Posterior vena cava (tissue), 2 donors: ENCODE measurements around the gene IL22RA1. TPM values are rescaled to one million over a fixed set of nuclear protein-coding genes. Genes with fewer than 3 reads are reported as not detected.
A peak's percentile ranks its signal among the peaks of the same experiment; 100 is the strongest.

Experiments
- DNase-seq: peaks from one replicate; pipeline ENCODE4 v3.0.0-alpha.2; 2020; ENCODE audit warnings: low spot score
- intact Hi-C, 2 donors: fragments of 100-400 bp; cut with DNase I; formaldehyde crosslinking; loops; one replicate each; pipeline versions ENCODE4 v1.14.1 to v1.14.2; 2022 to 2023
- long read RNA-seq, 2 donors: library from polyadenylated mRNA; unstranded; transcript quantifications; one replicate each; pipeline ENCODE4 v2.0.0, GENCODE V29; 2020 to 2021
- total RNA-seq, 2 donors: library from RNA; stranded (reverse); fragmentation: NEBNext Ultra II Directional; extraction: Animal tissue kit (Norgen Biotek cat#: 25700); gene quantifications; one replicate each; pipeline ENCODE4 v1.2.1, GENCODE V29; 2021
- donor health status: DM: yes; HTN: yes; CAD: no.
- donor health status: DM: yes; HTN: yes; CAD: no.

Gene IL22RA1, protein sequence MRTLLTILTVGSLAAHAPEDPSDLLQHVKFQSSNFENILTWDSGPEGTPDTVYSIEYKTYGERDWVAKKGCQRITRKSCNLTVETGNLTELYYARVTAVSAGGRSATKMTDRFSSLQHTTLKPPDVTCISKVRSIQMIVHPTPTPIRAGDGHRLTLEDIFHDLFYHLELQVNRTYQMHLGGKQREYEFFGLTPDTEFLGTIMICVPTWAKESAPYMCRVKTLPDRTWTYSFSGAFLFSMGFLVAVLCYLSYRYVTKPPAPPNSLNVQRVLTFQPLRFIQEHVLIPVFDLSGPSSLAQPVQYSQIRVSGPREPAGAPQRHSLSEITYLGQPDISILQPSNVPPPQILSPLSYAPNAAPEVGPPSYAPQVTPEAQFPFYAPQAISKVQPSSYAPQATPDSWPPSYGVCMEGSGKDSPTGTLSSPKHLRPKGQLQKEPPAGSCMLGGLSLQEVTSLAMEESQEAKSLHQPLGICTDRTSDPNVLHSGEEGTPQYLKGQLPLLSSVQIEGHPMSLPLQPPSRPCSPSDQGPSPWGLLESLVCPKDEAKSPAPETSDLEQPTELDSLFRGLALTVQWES
- under 1 TPM in 1 of 2 donors, not detected in 1; 0.10 TPM for total RNA-seq
- long read RNA-seq, donor 1, partial matches to known transcripts: 0 of 1 reads
- long read RNA-seq, donor 1, other reads (novel, unspliced or antisense): 0 of 1 reads
- long read RNA-seq, donor 2: 0 reads

DNA sequence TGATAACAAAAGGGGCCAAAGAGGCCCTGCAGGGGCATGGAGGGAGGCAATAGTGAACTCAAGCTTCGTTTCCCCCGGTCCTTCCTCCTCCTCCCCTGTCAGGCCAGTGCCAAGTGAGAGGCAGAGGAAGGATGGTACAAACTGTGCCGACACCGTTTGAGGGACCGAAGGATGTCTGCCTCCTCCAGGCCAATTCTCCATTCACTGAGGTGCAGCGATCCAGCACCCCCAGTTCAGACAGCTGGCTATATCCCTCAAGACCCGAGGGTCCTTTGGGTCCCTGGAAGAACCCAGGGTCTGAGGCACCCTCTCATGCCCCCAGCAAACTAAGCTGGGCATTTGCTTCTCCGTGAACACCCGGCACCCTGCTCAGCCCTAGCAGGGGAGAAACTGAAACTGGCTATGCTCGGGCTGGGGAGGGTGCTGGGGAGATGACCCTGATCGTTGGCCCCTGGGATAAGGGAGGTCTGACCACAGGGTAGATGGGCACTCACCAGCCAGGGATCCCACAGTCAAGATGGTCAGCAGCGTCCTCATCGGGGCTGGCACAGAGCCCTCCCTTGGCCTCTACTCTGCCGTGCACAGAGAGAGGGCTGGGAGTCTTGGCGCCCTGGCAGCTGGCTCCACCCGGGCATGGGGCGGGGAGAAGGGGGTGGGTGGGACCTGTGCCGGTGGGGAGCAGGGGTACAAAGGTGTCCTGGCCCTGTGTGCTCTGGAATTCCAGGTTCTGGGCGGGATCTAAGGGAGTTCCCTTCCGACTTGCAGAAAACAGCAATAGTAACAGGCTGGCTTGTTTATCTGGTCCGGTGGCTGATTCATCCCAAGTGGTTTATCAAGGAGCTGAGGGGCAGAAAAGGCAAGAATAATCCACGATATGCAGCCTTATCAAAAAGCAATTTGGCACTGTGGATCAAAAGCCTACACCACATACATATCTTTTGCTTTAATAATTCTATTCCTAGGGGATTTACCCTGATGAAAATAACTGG, at the start of gene IL22RA1:
IL22RA1 (minus strand) TSS at position 595 of the 989 bp plus-strand sequence; CDS start at position 537, 58 bp downstream.
- peak; percentile 75 for DNase-seq
- intact Hi-C loops: no loop called here

DNA sequence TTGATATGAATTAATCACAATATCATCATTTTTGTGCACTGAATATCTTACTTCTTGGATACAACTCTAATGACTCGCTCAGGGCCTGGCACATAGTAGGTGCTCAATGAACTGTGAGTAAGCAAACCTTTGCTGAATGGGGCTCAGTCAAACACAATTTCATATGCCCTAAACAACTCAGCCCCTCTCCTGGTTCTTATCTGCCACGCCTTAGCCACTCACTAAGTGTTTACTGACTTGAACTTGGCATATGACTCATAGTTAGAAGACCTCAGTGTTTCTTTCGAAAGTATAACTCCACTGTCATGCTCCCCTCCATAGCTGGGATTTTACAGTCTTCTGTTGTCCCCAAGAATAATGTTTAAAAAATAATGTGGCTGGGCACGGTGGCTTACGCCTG, 48.9 kb upstream of the IL22RA1 start:
- intact Hi-C loops: no loop called here
- no peak for DNase-seq

DNA sequence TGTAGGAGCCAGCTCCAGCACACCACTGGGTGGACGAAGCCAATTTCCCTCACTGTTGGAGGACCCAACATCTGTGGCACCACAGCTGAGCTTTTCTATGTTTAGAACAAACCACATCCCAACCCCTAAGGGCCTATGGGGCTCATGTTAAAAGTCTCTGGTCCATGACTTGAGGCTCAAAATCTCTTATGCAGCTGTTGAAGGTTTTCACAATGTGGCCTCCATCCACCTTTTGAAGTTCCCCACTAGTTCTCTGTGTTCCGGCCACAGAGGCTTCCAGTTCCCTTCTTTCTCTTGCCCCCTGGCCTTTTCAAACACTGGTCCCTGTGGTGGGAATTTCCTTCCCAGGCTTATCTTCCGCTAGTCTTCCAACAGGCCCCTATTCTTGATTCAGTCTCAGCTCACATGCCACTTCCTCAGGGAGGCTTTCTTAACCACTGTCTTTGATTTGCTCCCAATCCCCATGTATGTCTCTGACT, 48.1 kb upstream of the IL22RA1 start:
- no peak for DNase-seq
- intact Hi-C loops: no loop called here

DNA sequence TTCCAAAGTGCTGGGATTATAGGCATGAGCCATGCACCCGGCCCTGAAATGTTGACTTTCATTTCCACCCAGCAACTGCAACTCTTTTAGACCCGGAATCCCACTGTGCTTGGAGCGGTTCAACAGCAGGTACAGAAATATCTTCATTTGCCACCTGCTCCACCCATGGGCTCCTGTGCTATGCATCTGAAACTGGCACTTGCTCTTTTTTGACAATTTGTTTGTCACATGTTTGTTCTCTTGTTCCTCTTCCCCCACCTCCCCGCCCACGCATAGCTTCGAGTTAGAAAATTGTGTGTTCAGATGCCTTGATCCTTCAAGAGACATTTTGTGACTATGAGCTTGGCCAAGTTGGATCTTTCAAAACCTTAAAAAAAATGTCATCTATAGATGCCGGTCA, 46.6 kb upstream of the IL22RA1 start:
- no peak for DNase-seq
- intact Hi-C loops: loop anchor here in 1 of 2 donors (10.0 kb wide), 1 partner anchor 115 kb away; no protein-coding TSS in a partner anchor

DNA sequence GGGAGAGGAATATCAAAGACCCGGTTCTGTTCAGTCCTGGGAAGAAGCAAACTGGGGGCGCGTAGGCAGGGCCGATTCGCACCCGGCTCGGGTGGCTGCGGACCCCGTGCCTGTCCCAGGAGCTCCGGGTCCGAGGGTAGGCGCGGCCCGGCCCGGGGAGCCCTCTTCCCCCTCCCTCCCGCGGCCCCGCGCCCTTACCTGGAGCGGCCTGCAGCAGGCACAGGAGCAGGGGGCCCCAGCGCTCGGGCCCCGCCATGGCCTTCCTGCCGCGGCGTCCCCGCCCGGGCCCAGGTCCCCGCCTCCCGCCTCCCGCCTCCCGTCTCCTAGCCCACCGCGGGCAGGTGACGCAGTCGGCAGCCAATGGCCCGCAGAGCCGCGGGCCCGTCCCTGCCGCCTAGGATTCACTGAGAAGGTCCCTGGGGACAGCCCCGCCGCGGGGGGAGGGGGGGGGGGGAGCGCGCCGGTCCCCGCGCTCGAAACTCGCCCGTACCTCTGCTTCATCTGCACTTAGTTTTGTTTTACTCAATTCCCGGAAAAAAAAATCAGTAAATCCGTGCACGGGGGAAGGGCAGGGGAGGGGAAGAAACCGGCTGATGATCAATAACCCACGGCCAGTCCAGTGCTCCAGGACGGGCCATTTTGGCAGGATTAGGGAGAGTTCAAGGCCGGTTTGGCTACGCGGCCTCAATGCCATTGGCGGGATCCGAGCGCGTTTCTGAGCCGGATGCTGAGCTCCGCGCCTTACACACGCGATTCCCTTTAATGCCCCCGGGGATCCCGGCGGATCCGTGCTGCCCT, 44.3 kb upstream of the IL22RA1 start, which contains the start of gene IFNLR1:
IFNLR1 (minus strand) TSS at position 297 of the 798 bp plus-strand sequence; CDS start at position 256, 41 bp downstream.
- intact Hi-C loops: loop anchor here in 1 of 2 donors (10.0 kb wide), 1 partner anchor 112 kb away; no protein-coding TSS in a partner anchor
- DNase-seq: no peak

DNA sequence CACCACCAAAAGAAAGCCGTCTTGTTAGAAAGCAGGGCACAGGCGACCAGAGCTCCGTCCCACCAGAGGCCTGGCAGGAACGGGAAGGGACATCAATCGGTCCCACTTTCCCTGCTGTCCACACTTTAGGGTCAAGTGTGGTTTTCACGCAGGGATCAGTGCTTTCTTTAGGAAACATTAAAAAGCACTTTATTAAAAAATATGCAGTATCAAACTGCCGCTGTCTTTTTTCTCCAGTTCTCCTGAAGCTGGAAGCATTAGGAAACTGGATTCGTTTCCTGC, 43.7 kb upstream of the IL22RA1 start:
- intact Hi-C loops: loop anchor here in 1 of 2 donors (10.0 kb wide), 1 partner anchor 112 kb away; no protein-coding TSS in a partner anchor

DNA sequence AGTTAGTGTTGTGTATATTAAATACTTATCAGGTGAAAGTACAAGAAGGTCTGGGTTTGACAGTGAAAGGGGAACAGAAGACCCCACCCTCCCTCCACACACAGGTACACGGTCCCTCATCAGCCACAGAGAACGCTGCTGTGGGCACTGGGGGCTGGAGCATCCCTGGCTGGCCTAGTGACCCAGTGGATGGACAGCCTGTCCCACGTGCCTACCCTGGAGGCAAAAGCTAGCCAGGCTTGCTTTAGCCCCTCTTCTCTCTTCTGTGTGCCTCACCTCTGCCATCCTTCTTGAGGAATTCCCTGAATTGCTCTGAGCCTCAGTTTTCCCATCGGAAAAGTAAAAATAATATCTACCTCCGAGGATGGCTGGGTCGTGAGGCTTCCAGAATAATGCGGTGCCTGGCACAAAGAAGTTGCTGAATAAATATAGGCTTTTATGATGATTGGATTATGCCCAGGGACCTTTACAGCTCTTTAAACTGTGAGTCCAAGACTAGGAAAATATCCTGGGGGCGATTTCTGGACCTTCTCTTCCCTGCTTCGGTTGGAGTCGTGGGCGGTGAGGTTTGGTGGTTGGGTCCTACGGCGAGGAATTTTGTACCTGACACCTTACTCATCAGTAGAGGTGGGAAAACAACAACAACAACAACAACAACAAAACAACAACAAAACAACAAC, 43.2 kb upstream of the IL22RA1 start:
- no peak for DNase-seq
- intact Hi-C loops: loop anchor here in 1 of 2 donors (10.0 kb wide), 1 partner anchor 111 kb away; no protein-coding TSS in a partner anchor

More for the DNA sequence above, 43.7 kb upstream of the IL22RA1 start:
- DNase-seq: no peak

DNA sequence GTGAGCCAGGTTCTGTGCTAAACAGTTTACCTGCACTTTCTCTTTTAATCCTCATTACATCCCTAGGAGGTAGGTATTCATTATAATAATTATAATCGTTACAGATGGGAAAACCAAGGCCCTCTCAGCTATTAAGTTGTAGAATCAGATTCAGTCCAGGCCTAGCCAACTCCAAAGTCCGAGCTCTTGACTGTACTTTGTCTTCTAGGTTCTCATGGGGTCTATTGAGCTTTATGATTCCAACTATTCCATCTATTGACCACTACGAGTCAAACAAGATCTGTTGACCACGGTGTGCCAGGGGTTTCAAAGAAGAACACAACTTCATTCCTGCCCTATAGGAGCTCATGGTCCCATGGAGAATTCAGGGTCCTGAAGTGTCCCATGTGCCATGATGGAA, 42.1 kb upstream of the IL22RA1 start:
- DNase-seq: no peak
- intact Hi-C loops: loop anchor here in 1 of 2 donors (10.0 kb wide), 1 partner anchor 110 kb away; no protein-coding TSS in a partner anchor

DNA sequence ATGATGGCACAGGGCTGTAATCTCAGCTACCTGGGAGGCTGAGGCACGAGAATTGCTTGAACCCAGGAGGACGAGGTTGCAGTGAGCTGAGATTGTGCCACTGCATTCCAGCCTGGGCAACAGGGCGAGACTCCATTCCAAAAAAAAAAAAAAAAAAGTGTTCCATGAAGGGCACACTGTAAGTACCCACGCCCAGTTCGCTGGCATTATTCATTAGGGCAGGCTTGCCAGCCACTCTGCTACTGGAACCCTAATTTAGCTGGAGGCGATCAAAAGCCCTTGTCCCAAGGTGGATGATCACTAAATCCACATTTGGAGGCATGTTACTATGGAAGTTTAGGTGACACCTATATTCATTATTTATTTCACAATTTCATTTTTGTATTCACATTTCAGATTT, 39.1 kb upstream of the IL22RA1 start:
- DNase-seq: no peak
- intact Hi-C loops: loop anchor here in 1 of 2 donors (10.0 kb wide), 1 partner anchor 107 kb away; no protein-coding TSS in a partner anchor

DNA sequence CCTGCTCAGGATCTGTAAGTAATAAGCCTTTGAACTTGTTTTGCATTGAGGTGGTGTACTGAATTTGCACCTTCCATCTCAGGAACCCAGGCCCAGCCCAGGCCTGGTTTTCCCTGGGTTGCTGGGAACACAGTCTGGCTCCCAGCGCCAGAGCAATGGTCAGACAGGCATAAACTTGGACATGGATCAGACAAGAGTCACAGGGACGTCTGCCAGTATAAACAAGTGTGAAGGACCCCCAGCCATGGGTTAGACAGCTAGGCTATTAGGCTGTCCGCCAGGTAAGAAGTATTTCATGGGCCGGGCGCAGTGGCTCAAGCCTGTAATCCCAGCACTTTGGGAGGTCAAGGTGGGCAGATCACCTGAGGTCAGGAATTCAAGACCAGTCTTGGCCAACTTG, 38.7 kb upstream of the IL22RA1 start:
- no peak for DNase-seq
- intact Hi-C loops: loop anchor here in 1 of 2 donors (10.0 kb wide), 1 partner anchor 107 kb away; no protein-coding TSS in a partner anchor

DNA sequence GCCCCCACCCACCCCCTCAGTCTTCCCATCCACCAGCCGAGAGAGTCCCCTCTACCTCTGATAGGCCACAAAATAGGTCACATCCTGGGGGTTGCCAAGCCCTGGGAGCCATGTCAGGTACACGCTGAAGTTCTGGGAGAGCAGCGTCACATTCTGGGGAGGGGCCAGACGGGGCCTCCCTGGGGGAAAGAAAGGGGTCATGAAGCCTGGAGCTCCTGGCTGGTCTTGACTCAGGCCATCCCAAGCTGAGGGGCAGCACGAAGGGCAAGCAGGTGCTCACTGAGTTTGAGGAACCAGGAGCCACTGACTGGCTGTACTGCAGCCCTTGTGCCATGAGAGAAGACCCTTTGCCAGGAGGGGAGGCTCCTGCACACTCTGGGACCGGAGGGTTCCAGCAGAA, 37.7 kb upstream of the IL22RA1 start:
- no peak for DNase-seq
- intact Hi-C loops: loop anchor here in 1 of 2 donors (10.0 kb wide), 1 partner anchor 106 kb away; no protein-coding TSS in a partner anchor

DNA sequence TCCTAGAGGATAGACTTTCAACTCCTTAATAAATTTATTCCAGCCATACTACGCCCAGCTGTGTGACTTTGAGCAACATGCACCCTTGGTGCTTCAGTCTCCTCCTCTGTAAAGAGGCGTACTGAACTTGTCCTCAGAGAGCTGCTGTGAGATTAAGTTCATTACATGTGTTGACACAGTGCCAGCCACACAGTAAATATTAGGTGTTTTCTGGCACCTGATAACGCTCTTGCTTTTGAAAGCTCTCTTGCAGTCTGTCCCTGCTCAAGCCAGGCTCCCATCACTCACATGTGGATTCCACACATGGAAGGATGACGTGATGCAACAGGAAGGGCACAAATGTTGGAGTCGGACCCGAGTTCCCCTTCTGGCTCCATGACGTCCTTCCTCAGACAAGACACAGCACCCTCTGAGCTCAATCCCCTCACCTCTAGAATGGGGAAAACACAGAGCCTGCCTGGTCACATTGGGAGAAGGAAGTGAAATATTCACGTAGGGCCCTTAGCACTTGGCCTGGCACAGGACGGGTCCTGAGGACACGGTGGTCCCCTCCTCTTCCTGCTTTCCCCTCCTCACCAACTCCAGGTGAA, 36.4 kb upstream of the IL22RA1 start:
- intact Hi-C loops: no loop called here
- DNase-seq: no peak

DNA sequence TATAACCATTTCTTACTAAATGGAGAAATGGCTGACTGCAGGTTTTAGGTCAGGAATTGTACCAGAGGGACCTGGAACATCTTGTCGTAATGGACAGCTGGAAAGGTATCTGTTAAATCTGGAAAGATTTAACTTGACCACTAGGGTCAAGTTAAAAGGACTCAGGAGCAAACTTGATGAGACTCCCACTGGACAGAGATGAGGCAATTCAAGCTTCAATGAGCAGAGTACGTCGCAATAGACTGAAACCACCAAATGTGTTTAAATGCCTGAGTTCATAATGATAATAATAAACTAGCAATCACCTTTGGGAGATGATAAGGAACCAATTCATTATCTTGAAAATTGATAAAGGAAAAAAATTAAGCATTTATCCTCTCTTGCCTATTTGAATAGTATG, 35.5 kb upstream of the IL22RA1 start:
- intact Hi-C loops: no loop called here
- no peak for DNase-seq

DNA sequence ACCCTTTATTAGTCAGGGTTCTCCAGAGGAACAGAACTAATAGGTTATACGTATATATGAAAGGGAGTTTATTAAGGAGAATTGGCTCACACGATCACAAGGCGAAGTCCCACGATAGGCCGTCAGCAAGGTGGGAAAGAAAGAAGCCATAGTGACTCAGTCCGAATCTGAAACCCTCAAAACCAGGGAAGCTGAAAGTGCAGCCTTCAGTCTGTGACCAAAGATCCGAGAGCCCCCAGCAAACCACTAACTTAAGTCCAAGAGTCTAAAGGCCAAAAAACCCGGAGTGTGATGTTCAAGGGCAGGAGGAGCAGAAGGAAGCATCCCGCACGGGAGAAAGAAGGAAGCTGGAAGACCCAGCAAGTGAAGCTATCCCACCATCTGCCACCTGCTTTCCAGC, 34.2 kb upstream of the IL22RA1 start:
- DNase-seq: no peak
- intact Hi-C loops: no loop called here

DNA sequence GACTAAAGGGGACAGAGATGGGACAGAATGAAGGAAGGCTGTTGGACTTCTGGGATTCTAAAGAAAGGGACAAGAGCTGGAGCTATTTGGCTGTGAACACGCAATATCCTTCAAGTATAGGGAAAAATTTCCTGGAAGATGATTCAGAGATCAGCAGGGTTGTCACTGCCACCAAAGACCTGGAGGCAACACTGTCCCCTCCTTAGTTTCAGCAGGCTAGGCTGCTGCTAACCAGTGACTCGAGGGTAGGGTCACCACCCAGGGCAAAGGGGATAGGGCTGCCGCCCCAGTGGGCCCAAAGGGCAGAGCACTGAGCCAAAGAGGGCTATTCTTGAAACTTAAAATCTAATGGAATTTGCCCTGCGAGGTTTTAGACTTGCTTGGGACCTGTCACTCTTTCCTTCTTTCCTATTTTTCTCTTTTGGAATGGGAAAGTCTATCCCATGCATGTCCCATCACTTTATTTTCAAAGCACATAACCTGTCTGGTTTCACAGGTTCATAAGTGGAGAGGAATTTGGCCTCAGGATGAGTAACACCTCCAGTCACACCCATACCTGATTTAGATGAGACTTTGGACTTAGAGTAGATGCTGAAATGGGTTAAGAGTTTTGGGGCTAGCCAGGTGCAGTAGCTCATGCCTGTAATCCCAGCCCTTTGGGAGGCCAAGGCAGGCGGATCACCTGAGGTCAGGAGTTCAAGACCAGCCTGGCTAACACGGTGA, 32.3 kb upstream of the IL22RA1 start:
- intact Hi-C loops: no loop called here
- peak; percentile 36 for DNase-seq
